LHCN-M2 (cell line): ENCODE data around the gene ASXL1. TPM values are rescaled to one million over a fixed set of nuclear protein-coding genes. Genes with fewer than 3 reads are reported as not detected.
A peak's percentile ranks its signal among the peaks of the same experiment; 100 is the strongest.

Experiments used
- DNase-seq: peaks from one replicate; pipeline ENCODE4 v3.0.0-alpha.2; 2012; ENCODE audit warnings: low read depth
- total RNA-seq: library from RNA; depleted of rRNA; stranded (reverse); fragments of >200 nt; gene quantifications from 2 replicates; pipeline ENCODE4 v1.2.3, GENCODE V29; 2014

The ASXL1 gene
- total RNA-seq, 1 experiment from 2014 or later = 28.4 TPM

DNA sequence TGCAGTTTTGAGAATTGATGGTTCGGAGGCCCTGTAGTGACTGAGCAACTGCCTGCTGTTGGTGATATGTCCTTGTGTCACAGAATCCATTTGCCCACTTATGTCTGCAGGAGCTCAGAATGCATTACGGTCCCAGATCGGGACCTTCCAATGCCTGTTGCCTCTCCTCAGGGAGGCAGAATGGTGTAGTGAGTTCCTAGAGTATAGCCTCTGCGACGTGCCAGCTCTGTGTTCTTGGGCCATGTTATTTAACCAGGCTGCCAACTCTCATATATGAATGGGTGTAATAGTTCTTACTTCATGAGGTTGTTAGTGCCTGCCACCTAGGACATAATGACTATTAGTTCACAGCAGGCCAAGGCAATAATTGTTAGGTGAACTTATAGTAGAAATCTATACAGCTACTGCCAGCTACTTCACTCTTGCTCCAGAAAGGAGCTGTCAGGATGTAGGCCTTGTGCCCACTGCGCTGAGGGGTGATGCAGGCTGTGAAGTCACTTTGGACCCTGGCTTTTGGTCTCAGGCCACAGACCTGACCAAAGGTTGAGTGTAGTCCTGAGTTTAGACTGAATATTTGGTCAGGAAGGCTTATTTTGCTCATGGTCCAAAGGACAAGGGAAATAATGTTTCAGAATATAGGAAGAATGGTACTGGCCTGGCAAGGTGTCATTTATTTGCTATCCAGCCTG lies 82.1 kb downstream of the ASXL1 start:
- DNase-seq = no peak

DNA sequence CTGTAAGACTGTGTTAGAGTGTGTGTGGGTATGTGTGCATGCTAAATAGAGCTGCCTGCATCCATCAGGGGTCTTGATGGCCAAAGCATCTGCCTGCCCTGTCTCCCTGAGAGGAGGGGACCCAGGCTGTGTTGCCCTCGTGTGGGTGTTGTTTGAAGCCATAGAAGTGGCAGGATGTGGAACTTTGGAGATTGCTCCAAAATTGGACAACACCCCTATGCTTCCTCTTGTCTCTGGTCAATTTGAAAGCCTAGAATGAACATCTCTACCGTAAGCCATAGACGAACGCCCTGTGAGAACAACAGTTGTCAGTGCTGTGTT lies 82.6 kb downstream of the ASXL1 start:
- no peak for DNase-seq

DNA sequence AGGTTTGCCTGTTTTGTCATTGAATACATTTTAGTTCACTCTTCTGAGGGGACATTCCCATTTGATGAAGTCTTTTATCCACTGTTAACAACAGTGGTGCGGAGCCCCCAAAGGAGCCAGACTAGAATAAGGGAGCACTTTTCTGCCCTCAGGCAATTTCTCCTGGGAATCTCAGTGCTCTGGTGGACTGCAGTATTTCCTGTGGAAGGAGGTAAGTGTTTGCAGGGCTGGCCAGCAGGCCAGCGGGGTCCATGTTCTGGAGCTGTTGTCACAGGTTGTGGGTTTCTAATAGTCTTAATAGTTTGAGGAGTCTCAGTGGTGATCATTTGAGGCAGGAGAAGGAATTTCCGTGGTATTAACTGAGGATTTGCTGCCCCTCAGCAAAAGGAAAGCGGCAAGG lies 83.5 kb downstream of the ASXL1 start:
- DNase-seq = no peak

DNA sequence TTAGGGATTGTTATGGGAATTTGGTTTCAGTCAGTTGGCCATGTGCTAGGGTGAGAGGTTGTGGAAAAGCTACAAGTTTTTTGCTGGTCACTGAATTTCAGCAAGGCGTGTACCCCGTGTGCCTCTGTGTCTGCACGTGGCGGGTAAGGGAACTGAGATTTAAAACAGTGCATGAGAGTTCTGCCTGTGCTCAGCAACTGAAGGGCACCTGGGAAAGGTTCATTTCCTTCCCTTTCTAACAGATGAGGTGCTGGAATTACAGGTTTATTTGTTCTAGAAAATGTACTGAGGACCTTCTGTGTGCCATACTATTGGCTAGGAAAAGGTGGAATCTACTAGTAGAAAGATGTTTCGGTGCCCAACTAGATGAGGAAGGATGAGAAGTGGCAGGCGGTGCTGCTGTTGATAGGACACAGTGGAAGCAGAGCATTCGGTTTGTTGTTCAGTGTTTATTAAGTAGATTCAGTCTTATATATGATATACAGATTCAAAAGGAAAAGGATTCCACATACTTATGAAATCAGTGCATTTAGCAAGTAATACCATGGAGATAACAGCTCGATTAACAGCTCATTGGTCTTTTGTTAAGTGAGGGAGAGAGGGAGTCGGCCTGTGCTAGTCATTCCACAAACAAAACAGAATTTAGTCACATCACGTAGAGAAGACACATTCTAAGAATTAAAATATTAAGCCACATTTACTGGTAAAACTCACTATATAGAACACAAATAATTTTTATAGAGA lies 84.7 kb downstream of the ASXL1 start:
- DNase-seq = no peak

DNA sequence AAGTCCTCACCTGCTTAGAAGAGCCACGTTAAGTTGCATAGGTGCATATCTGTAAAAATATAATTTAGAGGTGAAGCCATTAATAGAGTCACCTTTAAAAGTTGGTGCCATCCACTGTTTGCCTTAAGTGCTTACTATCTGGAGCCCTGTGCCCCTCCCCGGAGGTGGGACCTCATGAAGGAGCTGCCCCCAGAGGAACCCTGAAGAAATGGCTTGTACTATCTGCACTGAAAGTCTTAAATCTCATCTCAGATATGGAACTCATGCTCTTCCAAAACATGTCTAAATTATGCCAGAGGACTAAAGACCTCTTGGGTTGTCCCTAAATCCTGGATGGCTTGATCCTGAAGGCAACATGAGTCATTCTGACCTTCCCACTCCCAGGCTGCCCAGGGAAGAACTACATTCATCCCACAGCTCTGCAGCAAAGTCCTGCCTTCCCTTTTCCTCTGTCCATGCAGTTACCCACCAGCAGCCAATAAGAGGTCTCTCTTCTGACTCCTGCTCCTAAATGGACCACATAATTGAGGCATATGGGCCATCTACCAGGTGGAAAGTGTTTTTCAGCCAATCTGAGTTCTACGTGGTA lies 85.3 kb downstream of the ASXL1 start:
- peak; percentile 16 for DNase-seq

DNA sequence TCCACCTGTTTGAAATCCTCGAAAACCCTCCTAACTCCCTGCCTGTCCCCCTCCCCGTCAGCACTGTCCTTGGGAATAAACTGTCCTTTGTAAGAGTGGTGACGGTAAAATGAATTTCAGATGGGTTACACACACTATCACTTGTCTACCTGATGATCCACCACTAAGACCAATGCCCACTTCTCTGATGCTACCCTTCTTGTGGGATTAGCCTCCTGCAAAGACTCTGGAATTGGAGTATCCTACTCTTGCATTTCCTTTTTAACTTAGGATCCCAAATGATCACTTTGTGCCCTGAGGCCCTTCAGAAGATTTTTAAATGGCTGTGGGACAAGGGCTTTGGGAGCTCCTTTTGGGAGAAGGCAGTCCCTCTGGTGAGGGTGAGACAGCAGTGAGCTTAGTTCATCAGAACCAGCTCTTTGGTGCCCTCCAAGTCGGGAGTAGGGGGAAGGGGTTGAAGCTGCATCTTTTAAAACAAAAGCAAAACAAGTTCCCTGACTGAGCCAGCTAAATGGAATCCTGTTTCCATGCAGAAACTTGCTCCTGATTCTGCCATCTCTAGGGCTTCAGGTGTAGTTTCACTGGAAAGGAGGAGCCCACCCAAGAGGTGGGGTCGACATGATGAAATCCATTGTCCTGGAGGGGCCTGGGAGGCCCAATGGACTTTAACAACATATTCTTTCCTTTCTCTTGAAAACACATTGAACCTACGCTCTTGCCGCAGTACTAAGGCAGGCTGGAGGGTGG lies 86.5 kb downstream of the ASXL1 start:
- no peak for DNase-seq

DNA sequence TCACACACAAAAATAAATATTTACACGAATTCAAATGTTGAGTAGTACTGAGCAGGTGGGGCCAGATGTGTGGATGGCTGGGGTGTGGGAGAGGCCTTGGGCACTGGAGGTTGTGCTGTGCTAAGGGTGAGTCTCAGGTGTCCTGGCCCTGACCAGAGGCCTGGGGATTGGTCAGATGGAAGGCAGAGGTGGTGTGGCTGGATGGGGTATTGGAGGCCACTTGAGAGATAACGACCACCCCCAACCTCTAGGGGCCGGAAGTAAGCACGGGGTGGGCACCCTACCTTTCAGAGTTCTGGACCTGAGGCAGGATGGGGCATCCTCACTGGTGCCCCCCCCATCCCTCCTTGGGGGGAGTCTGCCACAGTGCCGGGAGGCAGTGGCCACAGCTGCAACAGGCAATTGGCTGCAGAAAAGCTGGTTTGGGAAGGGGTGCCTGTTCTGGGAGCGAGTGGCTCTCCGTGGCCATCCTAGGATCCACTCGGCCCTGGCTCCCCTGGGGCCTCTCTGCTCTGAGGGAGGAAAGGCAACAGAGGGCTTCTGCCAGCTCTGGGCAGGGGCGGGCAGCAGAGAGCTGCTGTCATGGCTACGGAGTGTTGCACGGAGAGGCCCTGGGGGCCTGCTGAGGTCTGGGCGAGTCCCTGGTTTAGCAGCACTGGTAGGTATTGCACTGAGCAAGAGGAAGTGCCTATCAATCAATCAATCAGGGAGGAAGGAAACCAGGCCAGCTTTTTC lies 87.6 kb downstream of the ASXL1 start:
- no peak for DNase-seq

DNA sequence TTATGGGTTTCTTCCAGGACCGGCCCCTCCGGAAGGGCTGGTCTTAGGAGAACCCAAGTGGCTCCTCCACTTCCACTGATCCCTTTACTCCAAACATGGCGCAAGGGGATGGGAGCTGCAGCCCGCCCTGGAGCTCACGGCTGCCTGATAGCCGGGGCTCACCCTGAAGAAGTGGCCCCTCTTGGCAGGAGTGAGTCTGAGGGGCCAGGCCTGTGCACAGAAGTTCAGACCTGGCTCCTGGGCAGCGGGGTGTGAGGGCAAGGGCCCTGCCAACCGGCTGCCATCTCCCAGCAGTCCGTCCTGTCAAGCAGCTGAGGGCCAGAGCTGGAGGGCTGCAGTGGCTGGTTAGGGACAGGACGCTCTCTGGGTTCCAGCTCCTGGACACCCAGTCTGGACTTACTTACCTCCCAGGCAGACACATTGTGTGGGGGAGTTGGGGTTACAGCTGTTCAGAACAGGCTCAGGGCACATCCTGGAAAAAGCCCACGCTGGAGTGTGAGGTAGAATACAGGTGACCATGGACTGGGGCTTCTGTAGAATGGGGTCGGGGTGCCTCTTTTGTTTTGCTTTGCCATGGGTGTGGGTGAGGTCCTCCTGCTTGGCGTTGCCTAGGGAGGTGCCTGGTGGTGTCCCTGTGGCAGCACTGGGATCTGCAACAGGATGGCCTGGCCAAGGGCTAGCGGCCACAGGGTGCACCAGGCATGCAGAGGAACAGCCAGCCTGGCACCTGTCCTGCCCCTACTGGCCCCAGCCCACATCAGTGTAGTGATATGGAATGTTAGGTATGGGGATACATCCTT lies 88.4 kb downstream of the ASXL1 start:
- no peak for DNase-seq

DNA sequence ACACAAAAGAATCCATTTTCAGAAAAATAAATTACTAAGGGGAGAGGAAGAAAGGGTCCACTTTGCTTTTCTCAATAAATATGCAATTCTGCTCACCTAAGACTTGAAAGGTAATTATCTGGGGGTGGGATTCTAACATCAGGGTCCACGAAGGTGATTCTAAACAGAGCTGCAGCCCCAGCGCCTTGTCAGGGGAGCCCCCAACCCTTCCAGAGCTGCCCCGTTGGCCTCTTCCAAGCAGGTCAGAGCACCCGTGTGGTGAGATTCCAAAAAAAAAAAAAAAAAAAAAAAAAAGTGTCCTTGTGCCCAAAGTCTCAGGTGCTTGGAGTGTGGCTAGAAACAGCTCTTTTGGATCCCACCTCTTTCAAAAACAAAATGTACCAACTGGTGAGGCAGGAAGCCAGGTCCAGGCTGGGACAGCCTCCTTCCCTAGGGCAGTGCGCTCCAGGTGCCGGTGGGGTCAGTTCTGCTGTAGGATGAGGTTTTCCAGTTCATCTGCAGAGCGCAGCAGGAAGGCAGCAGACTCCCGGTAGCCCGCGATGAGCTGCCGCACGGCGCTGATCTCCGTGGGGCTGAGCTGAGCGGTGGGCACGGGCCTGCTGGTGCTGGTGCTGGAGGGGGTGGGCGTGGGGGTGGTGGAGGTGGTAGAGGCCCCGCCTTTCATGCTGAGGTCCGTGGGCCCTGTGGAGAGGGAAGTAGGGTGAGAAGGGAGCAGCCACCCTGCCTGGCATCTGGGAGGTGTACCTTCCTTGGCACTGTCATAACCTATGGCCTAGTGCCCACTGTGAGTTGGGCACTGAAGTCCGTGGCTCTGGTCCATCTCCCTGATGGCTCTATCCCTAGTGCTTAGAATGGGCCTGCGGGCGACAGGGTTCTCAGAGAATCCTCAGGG lies 89.3 kb downstream of the ASXL1 start:
- no peak for DNase-seq

DNA sequence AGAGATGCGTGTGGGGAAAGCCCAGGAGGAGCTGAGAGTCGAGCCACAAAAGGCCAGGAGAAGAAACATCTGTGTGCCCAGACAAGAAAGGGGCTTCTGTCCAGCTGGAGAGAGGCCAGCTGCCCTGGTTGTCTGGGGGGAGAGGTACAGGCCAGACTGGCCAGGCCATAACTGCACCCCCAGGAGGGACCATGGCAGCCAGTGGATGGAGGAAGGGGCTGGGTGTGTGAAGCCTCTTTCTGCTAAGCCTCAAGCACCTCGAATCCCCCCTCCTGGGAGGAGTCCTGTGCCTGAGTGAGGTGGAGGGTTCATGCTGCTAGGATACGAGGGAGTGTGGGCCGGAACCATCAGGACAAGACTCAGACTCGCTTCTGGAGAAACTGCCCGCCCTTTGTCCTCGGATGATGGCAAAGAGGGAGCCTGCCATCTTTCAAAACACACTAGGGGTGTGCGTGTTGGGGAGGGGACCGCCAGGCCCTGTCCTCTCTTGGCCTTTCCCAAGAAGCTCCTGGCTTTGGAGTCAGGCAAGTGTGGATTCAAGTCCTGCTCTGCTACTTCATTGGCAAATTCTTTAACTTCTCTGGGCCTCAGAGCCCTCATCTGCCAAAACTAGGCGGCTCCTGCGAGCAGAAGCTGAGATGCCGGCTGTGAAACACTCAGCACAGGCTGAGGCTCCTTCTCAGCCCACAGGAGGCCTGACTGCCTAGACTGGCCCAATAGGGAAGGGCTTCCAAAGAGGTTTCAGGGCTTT lies 90.3 kb downstream of the ASXL1 start:
- DNase-seq = no peak

DNA sequence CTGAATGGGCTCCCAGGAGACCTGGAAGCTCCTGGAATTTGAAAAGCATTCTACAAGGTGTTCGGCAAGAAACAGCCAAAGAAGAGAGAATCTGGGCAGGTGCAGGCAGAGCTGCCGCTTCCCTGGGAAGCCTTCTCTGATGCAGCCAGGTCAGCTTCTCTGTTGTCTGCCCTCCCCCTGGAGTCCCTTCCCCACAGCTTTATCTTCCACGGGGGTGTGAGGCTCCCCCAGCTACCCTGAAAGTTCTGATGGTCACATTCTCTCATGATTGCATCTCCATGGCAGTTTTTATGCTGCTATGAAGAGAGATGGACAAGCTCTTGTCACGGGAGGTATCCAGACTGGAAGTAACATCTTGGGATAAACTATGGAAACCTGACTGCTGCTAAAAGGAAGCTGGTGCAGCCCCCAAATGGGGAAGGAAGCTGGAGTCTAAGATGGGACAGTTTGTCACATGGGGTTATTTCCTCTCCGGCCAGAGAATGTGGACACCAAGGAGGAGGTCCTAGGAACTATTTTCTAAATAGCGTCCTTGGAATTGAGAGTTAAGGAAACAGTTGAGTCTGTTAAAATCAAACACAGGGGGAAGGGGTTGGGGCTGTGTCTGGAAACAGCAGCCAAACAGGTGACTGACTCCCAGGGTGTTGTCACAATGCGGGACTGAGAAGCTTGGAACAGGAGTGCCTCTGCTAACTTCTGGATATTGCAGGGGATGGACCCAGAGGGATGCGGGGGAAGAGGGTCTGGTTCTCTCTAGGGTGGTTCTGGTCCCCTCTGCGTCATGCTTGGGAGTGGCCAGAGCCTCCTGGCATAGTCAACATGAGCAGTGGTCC lies 91.1 kb downstream of the ASXL1 start:
- no peak for DNase-seq

DNA sequence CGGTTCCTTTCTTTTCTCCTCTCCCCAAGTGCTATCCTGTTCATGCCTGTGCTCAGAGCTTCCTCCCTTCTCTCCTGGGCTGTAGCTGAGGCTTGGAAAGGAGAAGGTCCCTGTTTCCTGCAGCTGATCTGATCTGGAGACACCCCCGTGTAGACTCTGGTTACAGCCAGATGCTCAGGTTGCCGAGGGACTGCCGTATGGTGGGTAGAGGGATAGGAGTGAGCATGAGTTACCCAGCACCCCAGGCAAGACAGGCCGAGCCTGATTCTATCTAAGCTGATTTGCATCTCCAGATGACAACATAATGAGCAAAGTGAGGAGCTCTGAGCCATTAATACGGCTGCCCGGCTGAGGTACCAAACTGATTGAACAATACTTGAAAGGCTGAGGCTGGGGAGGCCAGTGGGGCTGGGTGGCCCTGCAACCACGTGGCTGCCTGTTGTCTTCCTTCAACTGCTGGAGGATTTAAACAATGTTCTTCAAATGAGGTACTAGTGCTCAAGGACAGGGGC lies 91.8 kb downstream of the ASXL1 start:
- DNase-seq = no peak

DNA sequence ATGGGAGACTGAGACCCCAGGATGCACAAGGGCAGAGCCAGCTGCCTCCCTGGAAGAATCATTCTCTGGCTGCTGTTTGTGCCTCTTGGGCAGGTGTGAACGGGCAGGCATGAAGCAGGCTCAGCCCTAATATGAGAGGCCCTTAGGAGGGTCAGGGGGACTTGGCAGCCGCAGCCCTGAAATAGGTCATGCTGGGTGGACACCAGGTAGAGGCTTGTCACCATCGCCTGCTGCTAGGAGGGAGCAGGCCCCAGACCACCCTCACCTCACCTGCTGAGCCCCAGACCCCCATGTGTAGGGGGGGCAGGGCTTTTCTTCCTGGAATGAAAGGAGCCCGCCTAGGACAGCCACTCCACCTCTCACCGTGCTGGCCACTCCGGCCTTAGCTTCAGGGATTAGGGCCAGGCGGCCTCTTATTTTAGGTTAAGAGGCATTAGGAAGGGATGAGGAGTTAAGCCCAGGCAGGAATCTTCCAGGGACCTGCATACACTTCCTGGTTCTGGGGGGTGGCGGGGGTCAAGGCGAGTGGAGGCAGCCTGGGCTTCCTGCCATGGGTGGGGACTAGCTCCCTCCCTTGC lies 92.4 kb downstream of the ASXL1 start:
- DNase-seq = no peak

DNA sequence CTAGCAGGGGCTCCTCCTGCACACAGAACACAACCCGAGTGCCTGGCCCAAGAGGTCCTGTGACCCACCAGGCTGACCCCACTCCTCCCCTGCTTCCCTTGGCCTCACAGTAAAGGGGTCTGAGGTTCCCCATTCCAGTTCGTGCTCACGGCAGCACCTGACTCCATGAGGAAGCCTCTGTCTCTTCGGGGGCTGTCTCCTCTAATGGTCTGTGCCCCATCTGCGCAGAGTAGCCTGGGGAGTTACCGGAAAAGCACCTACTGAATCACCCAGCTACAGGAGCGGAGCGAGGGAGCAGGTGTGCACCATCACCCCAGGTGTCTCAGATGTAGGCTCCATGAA lies 93.2 kb downstream of the ASXL1 start:
- DNase-seq = no peak

DNA sequence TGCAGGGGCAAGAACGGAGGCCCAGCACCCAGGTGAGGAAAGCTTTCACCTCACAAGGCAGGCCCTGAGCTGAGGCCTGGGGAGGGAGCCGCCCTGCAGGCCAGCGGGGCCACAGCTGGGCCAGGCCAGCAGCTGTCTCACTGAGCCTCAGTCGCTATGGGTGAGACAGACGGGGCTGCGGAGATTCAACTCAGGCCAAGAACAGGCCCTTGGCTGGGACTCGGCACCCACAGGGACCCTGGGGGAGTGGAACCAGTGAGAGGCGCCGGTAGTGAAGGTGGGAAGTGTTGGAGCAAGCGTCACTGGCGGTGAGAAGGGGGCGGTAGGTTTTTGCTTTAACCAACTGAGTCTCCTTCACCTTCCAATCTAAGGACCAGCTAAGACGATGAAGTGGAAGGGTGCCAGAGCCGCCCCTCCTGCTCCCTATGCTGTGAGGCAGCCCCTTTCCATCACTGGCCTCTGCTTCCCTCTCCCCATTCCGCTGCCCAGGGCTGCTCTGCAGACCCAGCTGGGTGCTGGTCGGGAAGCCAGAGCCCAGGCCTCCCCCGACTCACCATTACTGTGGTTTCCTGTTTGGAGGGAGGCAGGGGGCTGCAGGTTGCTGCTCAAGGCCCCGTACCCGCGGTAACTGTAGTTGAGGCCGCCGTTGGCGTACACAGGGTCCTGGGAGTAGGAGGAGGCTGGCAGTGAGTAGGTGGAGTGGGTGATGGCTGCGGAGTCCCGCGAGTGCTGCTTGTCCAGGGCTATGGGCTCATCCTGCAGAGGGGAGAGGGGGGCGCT lies 93.7 kb downstream of the ASXL1 start:
- no peak for DNase-seq

DNA sequence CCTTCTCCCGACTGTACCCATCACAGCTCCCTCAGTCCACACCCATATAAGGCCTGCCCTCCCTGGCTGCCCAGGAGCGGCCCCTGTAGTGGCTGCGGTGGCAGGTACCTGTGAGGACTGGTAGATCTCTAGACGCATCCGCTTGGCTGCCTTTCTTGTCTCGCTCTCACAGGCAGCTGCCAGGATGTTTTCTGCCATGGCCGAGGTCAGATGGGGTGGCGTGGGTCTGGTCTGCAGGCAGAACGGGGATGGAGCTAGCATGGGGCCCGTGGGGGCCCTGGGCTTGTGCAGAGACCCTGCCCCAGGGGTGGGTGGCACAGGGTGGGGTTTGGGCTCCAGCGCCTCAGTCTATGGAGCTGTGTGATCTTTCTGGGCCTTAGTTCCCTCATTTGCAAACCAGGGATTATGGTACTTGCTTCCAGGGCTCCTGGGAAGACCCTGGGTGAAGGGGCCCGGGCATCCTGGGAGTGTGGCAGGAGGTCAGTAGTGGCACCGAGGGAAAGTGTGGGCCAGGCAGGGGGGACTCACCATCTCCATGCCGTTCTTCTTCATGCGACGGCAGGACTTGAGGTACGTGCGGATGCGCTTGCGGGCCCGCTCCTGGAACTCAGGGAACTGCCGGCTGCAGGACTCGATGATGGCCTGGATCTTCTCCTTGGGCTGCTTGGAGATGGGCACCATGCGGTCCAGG lies 94.8 kb downstream of the ASXL1 start:
- DNase-seq = no peak
